ENCODE data around the gene CCDC174.

DNA sequence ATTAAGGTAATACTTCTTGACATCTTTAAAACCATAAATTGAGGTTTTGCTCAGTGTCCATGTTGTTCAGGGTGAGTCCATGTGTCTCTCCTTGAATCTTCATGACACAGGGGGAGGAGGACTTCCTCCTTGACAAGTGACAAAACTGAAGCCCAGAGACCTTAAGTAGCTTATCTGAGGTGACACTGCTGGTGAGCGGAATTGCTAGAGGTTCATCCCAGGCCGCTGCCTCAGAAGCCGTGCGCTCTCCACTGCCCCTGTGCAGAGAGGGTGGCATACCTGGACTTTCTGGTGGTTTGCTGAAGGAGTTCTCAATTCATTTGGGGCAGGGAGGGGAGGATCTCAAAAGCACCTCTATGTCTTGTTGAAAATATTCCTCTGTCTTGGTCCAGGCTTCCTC lies 23.2 kb upstream of the CCDC174 start:
- TF ChIP-seq POLR2A (IDR thresholded peaks at IDR 0.05; ENCODE audit: low read length) (no peak), RAD21 (conservative IDR thresholded peaks at IDR 0.05 in 1 of 2, IDR thresholded peaks at IDR 0.05 in 1 of 2) (no peak), CTCF (IDR thresholded peaks at IDR 0.05) (no peak), NFE2L2 (conservative IDR thresholded peaks at IDR 0.05; ENCODE audit: low read length) (no peak), MAX (IDR thresholded peaks at IDR 0.05) (no peak), RCOR1 (IDR thresholded peaks at IDR 0.05; ENCODE audit: low read depth, low read length) (no peak)

Measured in A549 (cell line).